Loucy (cell line): Measurements from ENCODE around the gene SMO.
"Not testable (repeated sequence)": the region's sequence is repeated elsewhere in the genome, so short reads cannot be mapped to it uniquely, and the experiment has no call there.

Source experiments
- H2AFZ ChIP-seq: fragments of 200-600 bp; sonication (generic); 2 replicates; pipeline ENCODE4 v1.6.0; 2016; ENCODE audit warnings: antibody characterized with exemption, mild to moderate bottlenecking, low read length, moderate library complexity
- H3F3A ChIP-seq: fragments of 200-600 bp; 2 replicates; pipeline ENCODE4 v1.6.0; 2016; ENCODE audit warnings: antibody characterized with exemption, low read depth, mild to moderate bottlenecking
- H3K27me3 ChIP-seq: fragments of 200-600 bp; sonication (generic); 2 replicates; pipeline ENCODE4 v1.6.1; 2014; ENCODE audit warnings: low read length, mild to moderate bottlenecking; ENCODE audit not compliant: insufficient read depth, poor library complexity, severe bottlenecking
- H3K36me3 ChIP-seq: fragments of 200-600 bp; sonication (generic); 2 replicates; pipeline ENCODE4 v1.6.1; 2016; ENCODE audit warnings: low read length; ENCODE audit not compliant: insufficient read depth
- H3K4me1 ChIP-seq: fragments of 200-600 bp; sonication (generic); 2 replicates; pipeline ENCODE4 v1.5.1; 2014; ENCODE audit warnings: low read length, mild to moderate bottlenecking; ENCODE audit not compliant: insufficient read depth, poor library complexity, severe bottlenecking
- H3K4me2 ChIP-seq: fragments of 200-600 bp; sonication (generic); 2 replicates; pipeline ENCODE4 v1.6.0; 2014; ENCODE audit warnings: antibody characterized with exemption, low read length, low read depth, mild to moderate bottlenecking; ENCODE audit not compliant: poor library complexity, severe bottlenecking
- H3K4me3 ChIP-seq: fragments of 200-600 bp; sonication (generic); 2 replicates; pipeline ENCODE4 v1.5.1; 2014; ENCODE audit warnings: low read length, mild to moderate bottlenecking, mixed read lengths; ENCODE audit not compliant: poor library complexity, severe bottlenecking
- H3K79me2 ChIP-seq: fragments of 200-600 bp; sonication (generic); 2 replicates; pipeline ENCODE4 v1.6.1; 2014; ENCODE audit warnings: low read length; ENCODE audit not compliant: insufficient read depth
- H3K9ac ChIP-seq: fragments of 200-600 bp; sonication (generic); 2 replicates; pipeline ENCODE4 v1.6.0; 2014; ENCODE audit warnings: mild to moderate bottlenecking, low read depth, low read length, moderate library complexity; ENCODE audit not compliant: poor library complexity, severe bottlenecking
- H3K9me2 ChIP-seq: fragments of 200-600 bp; sonication (generic); replicated peaks from 2 replicates; pipeline ENCODE4 v1.6.1; 2016; ENCODE audit warnings: low read depth, low read length, mixed read lengths
- H3K9me3 ChIP-seq: fragments of 200-600 bp; sonication (generic); 2 replicates; pipeline ENCODE4 v1.6.1; 2014; ENCODE audit warnings: mild to moderate bottlenecking, antibody characterized with exemption, low read length, low read depth; ENCODE audit not compliant: insufficient read depth
- H4K20me1 ChIP-seq: fragments of 200-600 bp; sonication (generic); 2 replicates; pipeline ENCODE4 v1.6.0; 2014; ENCODE audit warnings: antibody characterized with exemption, low read length, mild to moderate bottlenecking; ENCODE audit not compliant: insufficient read depth, poor library complexity, severe bottlenecking
- CTCF ChIP-seq: fragments of 200-600 bp; sonication (generic); conservative IDR thresholded peaks from 2 replicates; pipeline ENCODE4 v1.5.1; 2014; ENCODE audit warnings: mild to moderate bottlenecking, antibody characterized with exemption, low read length
- EZH2phosphoT487 ChIP-seq: fragments of 200-600 bp; IDR thresholded peaks from 2 replicates; pipeline ENCODE4 v1.6.1; 2018; ENCODE audit warnings: antibody characterized with exemption, mild to moderate bottlenecking, moderate library complexity, borderline replicate concordance

The SMO gene

DNA sequence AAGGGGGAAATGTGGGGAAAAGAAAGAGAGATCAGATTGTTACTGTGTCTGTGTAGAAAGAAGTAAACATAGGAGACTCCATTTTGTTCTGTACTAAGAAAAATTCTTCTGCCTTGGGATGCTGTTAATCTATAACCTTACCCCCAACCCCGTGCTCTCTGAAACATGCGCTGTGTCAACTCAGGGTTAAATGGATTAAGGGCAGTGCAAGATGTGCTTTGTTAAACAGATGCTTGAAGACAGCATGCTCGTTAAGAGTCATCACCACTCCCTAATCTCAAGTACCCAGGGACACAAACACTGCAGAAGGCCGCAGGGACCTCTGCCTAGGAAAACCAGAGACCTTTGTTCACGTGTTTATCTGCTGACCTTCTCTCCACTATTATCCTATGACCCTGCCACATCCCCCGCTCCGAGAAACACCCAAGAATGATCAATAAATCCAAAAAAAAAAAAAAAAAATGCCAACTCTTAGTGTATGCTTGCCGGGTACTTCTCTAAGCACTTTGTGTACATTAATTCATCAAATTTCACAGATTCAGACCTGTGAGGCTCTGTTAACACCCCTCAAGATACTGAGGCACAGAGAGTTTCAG lies 28.5 kb downstream of the SMO start:
- H3K9me2 ChIP-seq, H2AFZ ChIP-seq, H3F3A ChIP-seq, H3K4me1 ChIP-seq, H3K79me2 ChIP-seq, H4K20me1 ChIP-seq, H3K4me3 ChIP-seq, H3K27me3 ChIP-seq, H3K9ac ChIP-seq, H3K4me2 ChIP-seq, H3K9me3 ChIP-seq, H3K36me3 ChIP-seq: not testable (repeated sequence)

GRCh38 chr7:129218514-129219062 lies 30.2 kb downstream of the SMO start:
- Histone ChIP-seq H3K27me3 (no peaks in the 10 kb centered on the region), H3K9me3 (no peaks in the 10 kb centered on the region), H3K36me3 (no peaks in the 10 kb centered on the region), H3K9ac (no peak overlapping the region), H3K4me2 (peak overlapping the region; percentile 35), H3K9me2 (no peaks in the 10 kb centered on the region), H3K4me3 (no peak overlapping the region), H2AFZ (peak overlapping the region; percentile 65), H4K20me1 (no peaks in the 10 kb centered on the region), H3F3A (no peaks in the 10 kb centered on the region), H3K4me1 (no peaks in the 10 kb centered on the region), H3K79me2 (no peaks in the 10 kb centered on the region)
- TF ChIP-seq CTCF: peak; percentile 95
- no peak for TF ChIP-seq EZH2phosphoT487

DNA sequence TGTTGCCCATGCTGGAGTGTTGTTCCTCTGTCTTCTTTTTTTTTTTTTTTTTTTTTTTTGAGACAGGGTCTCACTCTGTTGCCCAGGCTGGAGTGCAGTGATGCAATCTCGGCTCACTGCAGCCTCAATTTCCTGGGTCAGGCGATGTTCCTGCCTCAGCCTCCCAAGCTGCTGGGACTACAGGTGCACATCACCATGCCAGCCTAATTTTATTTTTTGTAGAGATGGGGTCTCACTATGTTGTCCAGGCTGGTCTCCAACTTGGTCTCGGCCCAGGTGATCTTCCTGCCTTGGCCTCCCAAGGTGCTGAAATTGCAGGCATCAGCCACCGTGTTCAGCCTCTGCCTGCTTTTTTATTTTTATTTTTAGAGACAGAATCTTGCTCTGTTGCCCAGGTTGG lies 30.7 kb downstream of the SMO start:
- H3K4me3 ChIP-seq, H3F3A ChIP-seq, H3K4me1 ChIP-seq, H3K79me2 ChIP-seq, H3K9me3 ChIP-seq, H2AFZ ChIP-seq, H3K9me2 ChIP-seq, H3K9ac ChIP-seq, H4K20me1 ChIP-seq, H3K36me3 ChIP-seq, H3K4me2 ChIP-seq, H3K27me3 ChIP-seq: not testable (repeated sequence)

DNA sequence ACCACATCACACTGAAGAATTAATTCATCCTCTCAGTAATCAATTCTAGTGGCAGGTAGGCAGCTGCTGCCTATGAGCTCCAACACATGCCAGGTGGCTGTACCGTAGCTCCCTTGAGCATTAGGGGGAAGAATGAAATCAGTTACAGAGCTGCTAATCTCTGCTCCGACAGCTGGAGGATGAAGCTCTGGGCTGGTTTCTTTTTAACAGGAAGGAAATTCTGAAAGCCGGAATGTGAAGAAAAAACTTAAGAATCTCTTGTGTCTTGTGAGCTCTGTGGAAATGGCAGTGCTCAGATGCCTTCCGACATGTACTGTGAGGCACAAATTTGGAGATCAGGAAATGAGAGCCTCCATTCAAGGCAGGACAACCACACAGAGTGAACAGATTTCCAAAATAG lies 33.6 kb downstream of the SMO start:
- Histone ChIP-seq H3K4me3 (no peak overlapping the region), H3F3A (no peaks in the 10 kb centered on the region), H3K9ac (no peak overlapping the region), H3K9me3 (no peaks in the 10 kb centered on the region), H3K36me3 (no peaks in the 10 kb centered on the region), H2AFZ (peak overlapping the region; percentile 11; the same call in 1 of the 2 replicates), H3K4me1 (peaks cover 21% of the 10 kb centered on the region), H3K4me2 (no peak overlapping the region), H3K27me3 (no peaks in the 10 kb centered on the region), H4K20me1 (no peaks in the 10 kb centered on the region), H3K79me2 (peaks cover 17% of the 10 kb centered on the region; the same call in 1 of the 2 replicates), H3K9me2 (no peaks in the 10 kb centered on the region)
- TF ChIP-seq CTCF (no peak), EZH2phosphoT487 (no peak)
